ENCODE measurements around the gene PLA2G4A.

The PLA2G4A gene

DNA sequence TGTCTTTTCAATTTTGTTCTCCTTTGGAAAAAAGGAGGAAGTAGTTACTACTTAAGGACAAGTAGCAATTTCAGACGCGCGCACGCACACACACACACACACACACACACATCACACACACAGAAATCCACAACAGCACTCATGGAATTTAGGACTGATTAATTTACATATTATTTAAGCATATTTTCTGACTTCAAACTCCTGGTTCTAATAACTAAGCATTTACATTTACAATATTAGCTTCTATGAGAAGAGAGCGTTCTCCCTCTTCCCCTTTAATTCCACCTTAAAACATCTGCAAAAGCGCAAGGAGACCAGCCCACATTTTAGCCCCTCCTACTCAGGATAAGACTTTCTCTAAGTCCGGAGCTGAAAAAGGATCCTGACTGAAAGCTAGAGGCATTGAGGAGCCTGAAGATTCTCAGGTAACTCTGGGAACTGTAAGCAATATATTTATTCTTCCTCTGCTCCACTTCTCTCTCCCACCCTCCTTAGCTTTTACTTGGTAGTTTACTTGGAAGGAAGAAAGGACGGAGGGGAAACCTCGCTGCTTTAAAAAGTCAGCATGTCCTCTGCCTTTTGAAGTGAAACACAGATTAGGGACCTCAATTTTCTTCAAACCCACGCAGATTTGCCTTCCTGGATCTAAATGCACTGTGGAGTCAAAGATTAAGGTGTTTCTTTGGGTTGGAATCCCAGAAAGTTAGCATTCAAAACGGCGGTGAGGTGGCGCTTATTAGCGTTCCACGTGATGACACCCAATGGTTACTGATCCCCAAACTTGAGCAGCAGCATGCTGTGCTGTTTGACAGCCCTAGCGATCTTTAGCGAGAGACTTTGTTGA lies at the start of gene PLA2G4A:
PLA2G4A (plus strand) TSS at position 339 of the 844 bp plus-strand sequence. CDS start 25,406 bp downstream, outside the sequence.
- no peak for DNase-seq (ENCODE audit: low read depth in 2 of 2)

DNA sequence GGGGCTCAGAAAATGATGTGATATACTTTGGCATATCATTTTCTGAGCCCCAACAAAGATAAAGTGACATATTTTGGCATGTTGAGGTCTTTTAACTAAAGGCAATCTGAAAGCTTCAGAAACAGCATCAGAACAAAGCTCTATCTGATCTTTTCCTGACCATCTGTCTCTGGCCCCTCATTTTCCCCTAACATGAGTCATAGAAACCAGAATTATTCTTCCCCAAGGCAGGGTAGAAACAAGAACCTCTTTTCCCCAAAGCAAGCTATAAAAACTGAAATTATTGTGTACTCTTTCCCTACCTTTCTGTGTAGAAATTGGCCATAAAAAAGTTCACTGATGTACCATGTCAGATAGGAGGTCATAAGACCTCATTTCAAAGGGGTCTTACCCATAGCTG lies 48.7 kb upstream of the PLA2G4A start:
- no peak for DNase-seq (ENCODE audit: low read depth in 2 of 2)

DNA sequence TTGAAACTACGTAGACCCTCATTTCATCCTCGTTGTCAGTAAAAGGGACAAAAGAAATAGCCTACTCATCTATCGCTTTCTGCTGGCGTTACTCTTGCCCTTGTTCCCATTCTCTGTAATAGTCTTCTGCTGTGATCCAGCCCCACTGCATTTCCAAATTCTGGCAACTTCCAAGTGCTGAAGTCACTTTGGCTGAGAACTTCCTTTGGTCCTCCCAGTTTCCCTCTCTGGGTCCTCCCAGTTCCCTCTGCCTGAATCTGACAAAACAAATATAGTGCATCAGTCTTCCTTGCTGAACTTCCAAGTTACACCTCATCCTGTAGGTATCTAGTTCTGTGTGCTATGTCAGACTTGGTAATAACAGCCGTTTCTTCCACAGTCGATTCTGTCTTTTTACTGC lies 47.0 kb upstream of the PLA2G4A start:
- DNase-seq (ENCODE audit: low read depth in 2 of 2), result no peak

DNA sequence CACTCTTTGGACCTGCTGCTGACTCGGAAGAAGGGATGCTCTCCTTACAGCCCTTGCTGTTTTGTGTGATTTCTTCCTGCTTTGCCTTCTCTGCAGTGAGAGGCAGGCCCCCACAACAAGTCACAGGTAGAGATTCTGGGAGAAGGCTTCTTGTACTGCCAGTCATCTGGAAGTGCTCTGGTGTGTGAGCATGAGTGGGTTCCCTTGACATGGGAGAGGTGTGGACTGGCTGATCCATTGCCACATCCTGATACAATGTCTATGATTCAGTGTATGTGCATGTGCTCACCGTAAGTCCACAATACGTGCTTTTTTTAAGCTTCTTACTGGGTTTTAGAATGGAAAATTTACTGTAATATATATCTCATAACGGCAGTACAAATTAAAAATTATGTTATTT lies 46.0 kb upstream of the PLA2G4A start:
- no peak for DNase-seq (ENCODE audit: low read depth in 2 of 2)

DNA sequence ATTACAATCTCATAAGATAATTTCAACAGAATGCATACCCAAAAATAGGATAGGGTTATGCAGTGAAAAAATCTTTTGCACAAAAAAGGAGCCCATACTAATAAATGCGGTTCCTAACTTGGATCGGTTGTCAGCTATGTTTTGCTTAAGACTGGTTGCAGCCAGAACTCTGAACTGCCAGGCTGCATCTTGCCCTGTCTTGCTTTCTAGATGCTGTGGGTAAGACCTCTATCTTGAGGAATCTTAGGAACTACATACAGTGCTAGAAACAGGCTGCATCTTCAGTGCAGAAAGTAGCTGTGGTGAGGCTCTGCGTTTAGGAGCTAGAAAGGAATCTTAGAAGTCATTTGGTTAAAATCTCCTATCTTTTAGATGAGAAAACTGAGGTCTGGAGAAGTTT lies 45.6 kb upstream of the PLA2G4A start:
- DNase-seq (ENCODE audit: low read depth in 2 of 2), result no peak

DNA sequence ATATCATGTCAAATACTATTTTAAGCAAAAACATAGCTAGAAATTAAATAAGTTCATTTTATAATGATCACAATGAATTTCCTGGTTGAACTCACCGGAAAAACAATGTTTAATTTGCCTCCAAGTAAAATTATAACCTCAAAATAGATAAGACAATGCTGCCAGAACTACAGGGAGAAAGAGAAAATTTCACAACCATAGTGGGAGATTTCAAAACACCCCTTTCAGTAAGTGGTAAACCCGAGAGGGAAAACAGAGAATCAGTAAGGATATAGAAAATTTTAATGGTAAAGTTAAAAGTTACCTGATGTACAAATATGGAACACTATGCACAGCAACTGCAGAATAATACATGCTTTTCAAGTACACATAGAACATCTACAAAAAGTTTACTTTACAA lies 43.2 kb upstream of the PLA2G4A start:
- no peak for DNase-seq (ENCODE audit: low read depth in 2 of 2)

DNA sequence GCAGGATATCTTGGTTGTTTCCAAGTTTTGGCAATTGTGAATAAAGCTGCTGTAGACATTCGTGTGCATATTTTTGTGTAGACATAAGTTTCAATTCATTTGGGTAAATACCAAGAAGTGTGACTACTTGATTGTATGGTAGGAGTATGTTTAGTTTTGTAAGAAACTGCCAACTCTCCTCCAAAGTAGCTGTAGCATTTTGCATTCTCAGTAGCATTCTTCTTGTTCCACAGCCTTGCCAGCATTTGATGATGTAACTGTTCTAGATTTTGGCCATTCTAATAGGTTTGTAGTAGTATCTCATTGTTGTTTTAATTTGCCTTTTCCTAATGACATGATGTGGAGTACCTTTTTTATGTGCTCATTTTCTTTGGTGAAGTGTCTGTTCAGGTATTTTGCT lies 38.6 kb upstream of the PLA2G4A start:
- DNase-seq (ENCODE audit: low read depth in 2 of 2), result no peak

DNA sequence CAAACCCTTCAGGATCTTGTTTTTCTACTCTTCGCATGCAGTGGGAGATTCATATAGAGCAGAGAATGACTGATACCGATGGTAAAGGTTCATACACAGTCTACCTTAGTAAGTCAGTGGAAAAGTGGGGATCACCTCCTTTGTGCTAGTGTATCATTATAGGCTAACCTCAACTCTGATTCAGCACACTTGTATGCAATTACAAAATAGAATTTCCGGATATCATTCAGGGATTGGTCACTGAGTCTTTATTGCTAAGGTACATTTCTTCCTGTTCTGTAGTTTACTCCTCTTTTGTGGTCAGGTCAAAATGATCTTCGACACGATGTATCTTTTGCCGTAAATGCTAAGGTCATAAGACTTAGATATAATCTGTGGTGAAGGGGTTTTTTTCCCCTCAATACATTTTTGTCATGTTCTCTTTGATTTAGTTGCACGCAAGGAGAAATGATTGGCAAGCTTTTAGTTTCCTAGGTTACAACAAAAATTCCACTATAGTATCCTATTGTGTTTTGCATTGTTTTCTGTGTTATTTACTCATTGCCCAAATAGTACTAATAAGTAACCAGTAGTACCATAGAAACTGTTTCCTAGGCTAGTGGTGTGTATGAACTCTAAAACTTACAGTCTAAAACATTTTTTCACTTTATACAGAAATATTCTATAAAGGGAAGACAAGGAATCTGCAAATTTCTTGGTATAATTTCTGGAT lies 35.7 kb upstream of the PLA2G4A start:
- DNase-seq (ENCODE audit: low read depth in 2 of 2), result no peak

DNA sequence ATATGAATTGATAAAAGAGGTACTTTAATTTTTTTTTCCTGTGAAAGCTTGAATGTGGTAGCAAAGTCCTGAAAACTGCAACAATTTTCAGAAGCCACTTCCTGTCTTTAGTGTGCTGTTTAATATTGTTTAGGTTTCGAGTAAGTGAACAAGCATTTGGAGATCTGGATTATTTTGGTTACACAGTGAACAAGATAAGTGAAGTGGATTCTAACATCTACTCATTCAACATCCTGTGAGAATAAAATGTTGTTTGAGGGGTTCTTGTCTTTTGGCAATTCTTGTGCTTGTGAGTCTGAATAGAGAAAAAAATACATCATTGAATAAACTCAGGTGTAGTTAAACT lies 35.2 kb upstream of the PLA2G4A start:
- DNase-seq (ENCODE audit: low read depth in 2 of 2), result no peak

DNA sequence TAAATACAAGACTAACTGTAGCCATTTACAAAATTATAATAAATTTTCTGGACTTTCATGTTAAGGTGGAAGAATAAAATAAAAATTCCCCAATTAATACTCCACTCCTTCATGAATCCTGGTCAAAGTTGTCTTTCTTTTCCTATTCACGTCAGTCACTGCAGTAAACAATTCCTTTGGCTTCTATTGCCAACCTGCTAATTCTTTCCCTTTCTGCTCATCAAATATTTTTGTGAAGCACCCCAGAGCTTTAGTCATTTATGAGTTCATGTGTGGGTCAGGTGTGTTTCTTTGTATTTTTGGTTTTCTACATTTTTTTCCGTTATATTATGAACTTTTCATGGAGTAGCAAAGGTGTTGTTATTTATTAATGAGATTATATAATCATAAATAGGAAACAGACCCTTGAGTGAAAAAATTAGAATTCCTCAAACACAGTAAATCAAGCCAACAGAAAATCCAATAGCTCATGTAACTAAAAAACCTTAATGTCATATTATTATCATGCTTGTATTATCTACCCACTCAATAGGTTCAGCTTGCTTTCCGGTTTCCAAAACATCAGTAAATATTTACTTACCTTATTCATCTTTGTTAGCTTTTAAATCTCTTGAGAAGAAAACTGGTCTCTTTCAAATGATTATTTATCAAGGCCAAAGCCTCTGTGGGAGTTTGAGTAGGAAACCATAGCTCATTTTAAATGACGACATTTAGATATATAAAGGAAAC lies 29.6 kb upstream of the PLA2G4A start:
- DNase-seq (ENCODE audit: low read depth in 2 of 2), result no peak

DNA sequence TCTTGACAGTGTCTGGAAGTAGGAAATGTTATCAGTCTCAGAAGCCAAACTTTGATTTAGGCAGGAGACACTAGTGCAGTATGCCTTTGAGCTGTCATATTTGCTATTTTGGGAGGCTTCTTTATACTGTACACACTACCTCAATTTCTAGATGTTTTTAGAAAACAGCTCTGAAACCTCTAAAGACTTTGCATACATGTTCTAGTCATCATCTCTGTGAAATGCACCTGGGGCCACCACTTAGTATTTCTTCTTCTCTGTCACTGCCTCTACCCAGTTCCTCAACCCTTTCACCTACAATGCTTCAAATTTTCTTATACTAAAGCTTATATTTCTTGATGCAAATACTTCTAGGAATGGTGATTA lies 29.1 kb upstream of the PLA2G4A start:
- no peak for DNase-seq (ENCODE audit: low read depth in 2 of 2)

DNA sequence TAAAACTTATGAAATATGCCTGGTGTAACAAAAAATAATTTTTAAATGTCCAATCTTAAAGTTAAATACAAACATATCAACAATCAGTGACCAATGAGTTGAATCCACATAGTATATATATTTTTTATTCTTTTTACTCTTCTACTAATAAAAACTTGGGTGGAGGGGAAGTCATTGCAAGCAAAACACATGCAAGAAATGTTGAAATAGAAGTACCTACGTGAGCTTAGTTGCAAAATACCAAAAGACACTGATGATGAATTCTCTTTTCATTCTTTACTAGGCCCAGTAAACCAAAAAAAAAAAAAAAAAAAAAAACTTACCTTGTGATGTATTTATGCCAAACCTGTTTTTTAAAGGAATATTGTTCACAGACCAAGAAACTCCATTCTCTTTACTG lies 26.4 kb upstream of the PLA2G4A start:
- no peak for DNase-seq (ENCODE audit: low read depth in 2 of 2)

DNA sequence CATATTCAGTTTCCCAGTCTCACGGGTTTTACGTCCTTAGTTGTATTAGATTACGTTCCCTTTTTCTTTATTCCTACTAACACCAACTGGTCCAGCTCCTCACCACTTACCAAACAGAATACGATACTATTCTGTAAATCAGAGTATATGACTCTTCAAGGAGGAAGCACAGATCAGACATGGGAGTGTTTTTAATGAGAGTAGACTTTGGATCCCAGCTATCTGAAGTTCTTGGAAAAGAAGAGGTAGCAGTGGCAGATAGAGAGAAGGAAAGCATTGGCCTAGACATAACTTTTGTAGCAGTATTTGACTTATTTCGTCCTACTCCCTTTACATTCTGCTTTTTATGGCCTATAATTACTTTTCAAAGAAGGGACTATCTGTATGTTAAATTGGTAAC lies 24.1 kb upstream of the PLA2G4A start:
- no peak for DNase-seq (ENCODE audit: low read depth in 2 of 2)

DNA sequence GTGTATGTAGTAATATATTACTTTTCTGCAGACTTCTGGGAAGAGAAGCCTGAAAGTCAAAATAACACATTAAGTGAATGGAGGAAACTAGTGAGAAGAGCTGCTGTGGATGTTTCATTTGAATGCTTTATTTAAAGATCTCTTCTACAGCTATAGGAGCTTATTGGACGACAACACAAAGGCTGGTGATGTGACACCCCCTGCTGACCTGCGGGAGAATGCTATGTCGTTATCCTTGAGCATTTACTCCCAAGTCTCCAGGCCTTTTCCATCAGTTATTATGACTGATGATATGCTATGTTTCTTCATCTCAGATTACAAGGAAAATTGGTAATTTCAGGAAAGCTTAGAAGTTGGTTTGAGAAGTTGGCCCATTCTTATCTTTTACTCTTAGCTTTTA lies 22.3 kb upstream of the PLA2G4A start:
- no peak for DNase-seq (ENCODE audit: low read depth in 2 of 2)

DNA sequence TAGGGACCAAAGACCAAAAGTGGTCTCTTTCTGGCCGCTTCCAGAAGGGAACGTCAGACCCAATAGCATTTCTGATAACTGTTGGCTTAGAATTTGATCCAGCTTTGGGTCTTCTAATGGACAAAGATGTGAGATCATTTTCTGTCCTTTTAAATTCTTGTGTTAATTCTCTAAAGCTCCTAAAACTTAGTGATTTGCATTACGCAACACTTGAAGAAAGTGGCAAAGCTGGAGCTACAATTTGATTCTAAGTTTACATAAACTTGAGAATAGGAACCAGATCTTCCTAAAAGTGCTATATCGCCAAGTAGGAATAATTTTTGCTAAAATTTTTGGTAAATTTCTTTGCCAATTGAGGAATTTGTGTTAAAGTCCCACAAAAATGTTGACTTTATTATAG lies 21.6 kb upstream of the PLA2G4A start:
- DNase-seq (ENCODE audit: low read depth in 2 of 2), result no peak

DNA sequence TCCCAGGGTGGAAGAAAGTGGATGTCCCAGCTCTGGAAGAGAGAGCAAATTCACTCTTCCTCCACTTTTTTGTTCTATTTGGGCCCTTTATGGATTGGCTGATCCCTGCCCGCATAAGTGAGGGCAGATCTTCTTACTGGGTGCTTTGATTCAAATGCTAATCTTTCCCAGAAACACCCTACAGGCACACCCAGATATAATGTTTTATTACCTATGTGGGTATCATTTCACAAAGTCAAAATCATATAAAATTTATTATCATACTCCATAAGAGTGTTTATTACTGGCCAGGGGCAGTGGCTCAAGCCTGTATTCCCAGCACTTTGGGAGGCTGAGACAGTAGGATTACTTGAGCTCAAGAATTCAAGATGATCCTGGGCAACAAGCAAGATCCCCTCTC lies 16.9 kb upstream of the PLA2G4A start:
- DNase-seq (ENCODE audit: low read depth in 2 of 2), result no peak

DNA sequence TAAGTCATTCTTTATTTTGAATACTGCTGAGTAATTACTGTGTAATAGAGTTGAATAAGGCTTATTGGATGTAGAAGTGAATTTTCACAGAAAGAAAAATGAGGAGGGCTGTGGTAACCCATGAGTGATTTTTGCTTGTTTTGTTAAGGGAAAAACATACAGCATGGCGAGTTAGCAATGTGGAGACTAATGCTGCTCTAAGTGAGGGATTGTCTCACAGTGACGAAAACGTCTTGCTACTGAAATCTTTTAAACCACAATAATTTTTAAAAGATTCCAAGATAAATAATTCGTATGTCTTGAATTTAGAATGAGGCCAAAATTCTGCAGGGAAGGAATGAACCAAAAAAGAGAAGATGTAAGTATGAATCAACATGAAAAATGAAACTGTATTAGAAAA lies 16.2 kb upstream of the PLA2G4A start:
- DNase-seq (ENCODE audit: low read depth in 2 of 2), result no peak

DNA sequence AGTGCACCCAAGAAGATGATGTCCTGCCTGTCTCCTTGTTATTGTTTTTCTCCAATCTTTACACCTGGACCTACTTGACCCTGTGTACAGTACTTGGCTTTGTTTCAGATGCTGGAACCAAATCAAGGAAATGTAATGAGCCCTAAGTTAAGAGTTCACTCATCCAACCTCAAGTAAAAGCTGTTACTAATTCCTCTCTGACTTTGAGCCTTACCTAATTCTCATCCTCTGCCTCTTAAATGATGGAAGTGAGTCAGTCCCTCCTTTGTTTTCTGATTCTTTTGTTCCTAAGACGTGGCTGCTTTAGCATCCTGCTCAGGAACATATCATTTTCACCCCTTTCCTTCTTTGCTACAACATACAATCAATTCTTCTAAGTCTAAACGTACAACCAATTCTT lies 15.3 kb upstream of the PLA2G4A start:
- no peak for DNase-seq (ENCODE audit: low read depth in 2 of 2)

DNA sequence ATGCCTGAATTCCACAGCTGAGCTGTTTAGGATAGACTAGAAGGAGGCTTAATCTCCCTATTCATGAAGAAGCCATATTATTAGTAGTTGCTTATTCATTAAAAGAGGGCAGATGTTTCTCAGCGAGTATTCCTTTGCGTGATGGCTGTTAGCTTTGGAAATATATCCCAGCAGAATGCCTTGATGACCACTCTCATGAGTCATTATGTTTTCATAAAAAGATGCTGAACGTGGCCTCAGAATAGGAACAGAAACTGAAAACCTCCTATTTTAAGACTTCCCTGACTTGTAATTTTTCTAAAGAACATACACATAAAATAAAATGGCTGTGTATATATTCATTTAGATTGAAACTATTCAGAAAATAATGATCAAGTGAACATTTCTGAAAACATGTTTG lies 9.6 kb upstream of the PLA2G4A start:
- DNase-seq (ENCODE audit: low read depth in 2 of 2), result no peak

DNA sequence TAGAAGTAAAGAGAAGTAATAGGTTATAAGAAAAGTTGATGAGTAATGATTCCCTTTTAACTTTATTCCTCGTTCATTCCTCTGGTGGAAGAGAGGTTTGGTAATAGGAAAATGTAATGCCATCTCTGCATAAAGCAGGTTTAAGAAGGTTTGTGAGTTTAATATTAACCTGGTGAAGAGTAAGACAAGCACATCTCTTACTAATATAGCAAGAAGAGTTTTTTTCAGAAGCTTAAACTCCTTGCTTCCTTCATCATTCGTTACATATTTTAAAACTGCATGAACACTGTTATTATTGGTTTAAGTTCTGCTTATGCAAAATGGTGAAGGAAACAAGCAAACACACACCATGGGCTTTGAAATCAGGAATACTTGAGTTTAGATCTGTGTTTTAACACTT lies 9.2 kb upstream of the PLA2G4A start:
- DNase-seq (ENCODE audit: low read depth in 2 of 2), result no peak

DNA sequence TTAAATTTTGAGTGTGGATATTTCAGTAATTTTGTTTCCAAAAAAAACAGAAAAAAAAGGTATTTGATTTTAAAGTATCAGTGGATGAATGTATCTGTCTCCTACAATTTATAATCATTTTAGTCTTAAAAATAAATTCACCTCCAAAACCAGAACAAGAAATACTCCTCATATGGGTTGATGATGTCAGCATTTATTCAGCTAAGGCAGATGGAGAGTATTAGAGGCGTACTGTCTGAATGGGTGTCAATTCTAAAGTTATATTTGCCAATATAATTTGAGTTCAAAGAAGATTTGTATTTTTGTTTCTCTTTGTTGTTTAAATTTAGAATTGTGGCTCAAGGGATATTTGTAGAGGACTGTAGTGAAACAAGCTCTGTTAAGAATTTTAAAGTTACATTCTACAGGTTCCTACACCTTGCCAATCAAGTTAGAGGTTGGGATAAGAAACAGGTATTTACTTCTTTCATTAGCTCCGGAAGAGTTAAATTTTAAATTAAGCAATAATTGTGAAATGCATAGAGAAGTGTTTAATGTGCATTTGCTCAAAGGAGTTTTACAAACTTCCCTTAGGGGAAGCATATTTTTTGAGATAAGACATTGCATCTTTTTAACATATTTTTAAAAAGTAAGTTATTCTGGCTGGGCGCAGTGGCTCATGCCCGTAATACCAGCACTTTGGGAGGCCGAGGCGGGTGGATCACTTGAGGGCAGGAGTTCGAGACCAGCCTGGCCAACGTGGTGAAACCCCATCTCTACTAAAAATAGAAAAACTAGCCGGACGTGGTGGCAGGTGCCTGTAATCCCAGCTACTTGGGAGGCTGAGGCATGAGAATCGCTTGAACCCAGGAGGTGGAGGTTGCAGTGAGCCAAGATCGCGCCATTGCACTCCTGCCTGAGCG lies 1.2 kb downstream of the PLA2G4A start:
- no peak for DNase-seq (ENCODE audit: low read depth in 2 of 2)

DNA sequence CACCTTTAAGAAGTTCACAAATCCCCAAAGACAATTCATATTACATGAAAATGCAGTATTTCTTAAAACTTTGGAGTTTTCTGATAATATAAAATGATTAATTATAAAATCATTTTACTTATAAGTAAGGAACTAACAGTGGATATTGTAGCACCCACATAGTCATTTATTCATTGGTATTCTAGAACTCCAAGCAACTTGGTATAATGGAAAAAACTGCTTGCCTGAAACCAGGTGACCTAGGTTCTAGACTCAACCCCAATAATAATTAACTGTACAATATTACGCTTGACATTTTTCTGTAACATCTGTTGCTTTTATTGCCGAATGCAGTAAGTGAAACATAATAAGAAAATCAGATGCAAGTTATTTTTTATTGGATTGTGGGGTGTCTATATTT lies 2.4 kb downstream of the PLA2G4A start:
- DNase-seq (ENCODE audit: low read depth in 2 of 2), result no peak

All from stimulated activated CD8-positive, alpha-beta memory T cell treated with anti-CD3 and anti-CD28 coated beads, Interleukin-15, amount 100 ng/mL, for 48 hours (primary cell).